ENCODE measurements around the gene IGSF21. TPM values are rescaled to one million over a fixed set of nuclear protein-coding genes. Genes with fewer than 3 reads are reported as not detected.

IGSF21 gene
- total and polyA plus RNA-seq, 2 donors (not counting 1 experiment from before 2014, with no cell fraction given) = not detected

- intact Hi-C loops (cut with micrococcal nuclease) = no loop called here
These were observed 314.6 kb downstream of the IGSF21 start for GRCh38 chr1:18422076-18422777.

More at GRCh38 chr1:18422076-18422777, 314.6 kb downstream of the IGSF21 start:
- no peak overlapping the region for H2AFZ ChIP-seq (ENCODE audit: insufficient read depth, low read depth, low read length, poor library complexity, severe bottlenecking)
- 74% methylated on average over 8 of the region's 15 CpGs for WGBS (ENCODE audit: insufficient coverage)
- ChIA-PET POLR2A (no interaction called here), CTCF (no interaction called here)
- H3K79me2 ChIP-seq (ENCODE audit: control insufficient read depth, insufficient read depth, low read length) = no peaks in the 10 kb centered on the region
- H3K9ac ChIP-seq (ENCODE audit: low read length) = no peak overlapping the region
- no peak overlapping the region for H3K27ac ChIP-seq (ENCODE audit: low read length in 2 of 2)
- peaks cover 0 to 9% (median 7%) of the 10 kb centered on the region in 3 donors for H3K9me3 ChIP-seq (ENCODE audit: control extremely low read depth in 1 of 3, control insufficient read depth in 2 of 3, insufficient read depth in 1 of 3, low read length in 2 of 3)
- no peak overlapping the region for H3K4me2 ChIP-seq (replicated peaks; ENCODE audit: low read depth, low read length, poor library complexity, severe bottlenecking)
- H4K20me1 ChIP-seq (ENCODE audit: control insufficient read depth, insufficient read depth, low read length, poor library complexity, severe bottlenecking) = no peaks in the 10 kb centered on the region
- no peak overlapping the region for H3K4me3 Mint-ChIP-seq
- no peaks in the 10 kb centered on the region for H3K4me1 ChIP-seq (ENCODE audit: control insufficient read depth in 2 of 2, insufficient read depth in 2 of 2, low read length in 2 of 2)
- ATAC-seq (ENCODE audit: low read depth) (no peak), DNase-seq (no peak)
- H3K27ac Mint-ChIP-seq = no peak overlapping the region
- no peaks in the 10 kb centered on the region for H3K27me3 ChIP-seq (replicated peaks in 1 of 4; ENCODE audit: control extremely low read depth in 1 of 4, control insufficient read depth in 3 of 4, insufficient read depth in 4 of 4, low read length in 3 of 4)
- no peaks in the 10 kb centered on the region for H3K36me3 ChIP-seq (replicated peaks in 1 of 2; ENCODE audit: control extremely low read depth in 1 of 2, control insufficient read depth in 1 of 2, extremely low read depth in 1 of 2, insufficient read depth in 2 of 2, low read length in 1 of 2)
- no peak for TF ChIP-seq CTCF (IDR thresholded peaks at IDR 0.05)
- TF ChIP-seq EZH2 (IDR thresholded peaks at IDR 0.05; ENCODE audit: borderline replicate concordance, insufficient read depth, low read depth, low read length, poor library complexity, severe bottlenecking) = no peak
- H3K9me3 Mint-ChIP-seq (ENCODE audit: insufficient read depth) = no peaks in the 10 kb centered on the region
- no peaks in the 10 kb centered on the region for H3K4me1 Mint-ChIP-seq
- no peak overlapping the region for H3K4me3 ChIP-seq (ENCODE audit: control extremely low read depth in 1 of 5, extremely low read depth in 1 of 5, insufficient read depth in 1 of 5, low read depth in 2 of 5, low read length in 4 of 5)
- peaks cover 14% of the 10 kb centered on the region for H3K27me3 Mint-ChIP-seq
